ENCODE measurements around the gene CALML5.

Gene CALML5

GRCh38 chr10:5499493-5500140, at the start of gene CALML5:
TSS of gene CALML5 (minus strand) at chr10:5499570. CDS start at chr10:5499438, 132 bp downstream.
- no peak for DNase-seq (ENCODE audit: low spot score)

GRCh38 chr10:5547931-5548660, 48.7 kb upstream of the CALML5 start:
- no peak for DNase-seq (ENCODE audit: low spot score)

GRCh38 chr10:5547681-5547930, 48.2 kb upstream of the CALML5 start:
- no peak for DNase-seq (ENCODE audit: low spot score)

GRCh38 chr10:5546891-5547680, 47.7 kb upstream of the CALML5 start:
- DNase-seq (ENCODE audit: low spot score), result no peak

GRCh38 chr10:5545778-5546710, 46.7 kb upstream of the CALML5 start:
- DNase-seq (ENCODE audit: low spot score), result no peak

GRCh38 chr10:5545426-5545777, 46.0 kb upstream of the CALML5 start:
- no peak for DNase-seq (ENCODE audit: low spot score)

- DNase-seq (ENCODE audit: low spot score), result no peak
Observed at GRCh38 chr10:5545011-5545410, 45.6 kb upstream of the CALML5 start.

- no peak for DNase-seq (ENCODE audit: low spot score)
Observed at GRCh38 chr10:5544216-5544805, 44.9 kb upstream of the CALML5 start.

GRCh38 chr10:5543623-5544022, 44.3 kb upstream of the CALML5 start:
- DNase-seq (ENCODE audit: low spot score), result no peak

GRCh38 chr10:5542100-5542499, 42.7 kb upstream of the CALML5 start:
- no peak for DNase-seq (ENCODE audit: low spot score)

GRCh38 chr10:5540891-5541290, 41.5 kb upstream of the CALML5 start:
- no peak for DNase-seq (ENCODE audit: low spot score)

- DNase-seq (ENCODE audit: low spot score), result no peak
Observed at GRCh38 chr10:5540080-5540479, 40.7 kb upstream of the CALML5 start.

GRCh38 chr10:5538892-5539651, 39.7 kb upstream of the CALML5 start:
- DNase-seq (ENCODE audit: low spot score), result no peak

- DNase-seq (ENCODE audit: low spot score), result no peak
Observed at GRCh38 chr10:5538446-5538845, 39.1 kb upstream of the CALML5 start.

GRCh38 chr10:5537684-5538083, 38.3 kb upstream of the CALML5 start:
- DNase-seq (ENCODE audit: low spot score), result no peak

- no peak for DNase-seq (ENCODE audit: low spot score)
Observed at GRCh38 chr10:5536486-5537081, 37.2 kb upstream of the CALML5 start.

- DNase-seq (ENCODE audit: low spot score), result no peak
Observed at GRCh38 chr10:5534880-5535856, 35.8 kb upstream of the CALML5 start.

- no peak for DNase-seq (ENCODE audit: low spot score)
Observed at GRCh38 chr10:5534051-5534821, 34.9 kb upstream of the CALML5 start.
